ENCODE data around the gene EFCAB9. TPM values are rescaled to one million over a fixed set of nuclear protein-coding genes. Genes with fewer than 3 reads are reported as not detected.
A peak's percentile ranks its signal among the peaks of the same experiment; 100 is the strongest.

The EFCAB9 gene
- total RNA-seq, 1 experiment from 2014 or later: not detected

GRCh38 chr5:172235827-172236736 is 42.1 kb downstream of the EFCAB9 start:
- Mint-ChIP-seq H3K27ac (peak overlapping the region in 2 of 3 experiments; percentile 38 to 43; a peak in 3 of 7 replicates), H3K27me3 (ENCODE audit: low read depth) (no peaks in the 10 kb centered on the region), H3K4me1 (peaks cover 23% of the 10 kb centered on the region in 2 experiments), H3K9me3 (no peaks in the 10 kb centered on the region), H3K4me3 (no peak overlapping the region), H3K36me3 (ENCODE audit: insufficient read depth in 1 of 3, low read depth in 3 of 3) (peaks cover 10 to 31% (median 26%) of the 10 kb centered on the region in 3 experiments; a peak in 6 of 7 replicates)
- H2BK5ac ChIP-seq (ENCODE audit: insufficient read length, low read length): no peak overlapping the region
- H2BK12ac ChIP-seq (ENCODE audit: insufficient read length, low read depth, low read length): no peak overlapping the region
- no peak overlapping the region for H3K18ac ChIP-seq (ENCODE audit: insufficient read length, low read depth, low read length)
- no peak overlapping the region for H4K91ac ChIP-seq (ENCODE audit: insufficient read length, low read depth, low read length)
- no peak overlapping the region for H2AFZ ChIP-seq (ENCODE audit: low read length)
- H4K8ac ChIP-seq (replicated peaks; ENCODE audit: insufficient read length, low read depth, low read length): no peak overlapping the region
- no peaks in the 10 kb centered on the region; the same call in 1 of the 2 replicates for H3K4me1 ChIP-seq (ENCODE audit: insufficient read depth, low read length)
- H4K5ac ChIP-seq (ENCODE audit: insufficient read length, low read depth, low read length): no peak overlapping the region
- H2AK5ac ChIP-seq (ENCODE audit: insufficient read length, low read length): no peak overlapping the region
- no peak overlapping the region for H3K9ac ChIP-seq (ENCODE audit: extremely low read depth, insufficient read length, low read length)
- no peaks in the 10 kb centered on the region for H3K27me3 ChIP-seq (ENCODE audit: insufficient read depth, low read length)
- H3K79me1 ChIP-seq (ENCODE audit: insufficient read depth, low read depth, low read length, poor library complexity, severe bottlenecking): peaks cover 4% of the 10 kb centered on the region
- no peak for TF ChIP-seq CTCF (conservative IDR thresholded peaks at IDR 0.05)
- H3K4ac ChIP-seq (ENCODE audit: low read depth, low read length): no peak overlapping the region
- DNase-seq: no peak
- no peak overlapping the region for H3K27ac ChIP-seq (ENCODE audit: insufficient read length, low read depth, low read length)
- H3K14ac ChIP-seq (ENCODE audit: insufficient read depth, low read length): no peak overlapping the region
- no peak overlapping the region for H3K4me2 ChIP-seq (ENCODE audit: insufficient read depth, insufficient read length, low read length)
- no peak overlapping the region for H3T11ph ChIP-seq (ENCODE audit: low read length)
- no peak overlapping the region for H3K56ac ChIP-seq (ENCODE audit: insufficient read length, low read depth, low read length)
- H3K23me2 ChIP-seq (ENCODE audit: insufficient read length, low read depth, low read length, poor library complexity, severe bottlenecking): no peaks in the 10 kb centered on the region
- H3K79me2 ChIP-seq (ENCODE audit: insufficient read depth, low read length): peaks cover 9% of the 10 kb centered on the region; the same call in 1 of the 2 replicates
- no peaks in the 10 kb centered on the region for H3K9me3 ChIP-seq (ENCODE audit: control insufficient read depth, low read depth, low read length)
- WGBS (ENCODE audit: extremely low coverage, insufficient read length, low lambda C conversion rate): 100% methylated on average over 1 of the region's 3 CpGs
- no peaks in the 10 kb centered on the region for H4K20me1 ChIP-seq (ENCODE audit: control insufficient read depth, insufficient read depth, insufficient read length)
- no peak overlapping the region for H2BK15ac ChIP-seq (ENCODE audit: low read depth, low read length)
- no peak overlapping the region for H3K23ac ChIP-seq (ENCODE audit: insufficient read length, low read depth, low read length)
- H2BK120ac ChIP-seq (ENCODE audit: low read depth, low read length, poor library complexity, severe bottlenecking): no peak overlapping the region
- no peak overlapping the region for H2BK20ac ChIP-seq (ENCODE audit: low read depth, low read length, poor library complexity, severe bottlenecking)

Data from H9 (cell line).